OCI-LY3 (cell line): ENCODE measurements around the gene KATNIP.

ENCODE experiments used
- H2AFZ ChIP-seq: fragments of 200-600, 300-600 bp; shearing (Covaris generic); 2 replicates; pipeline ENCODE4 v1.6.0; 2014; ENCODE audit warnings: antibody characterized with exemption, low read depth, low read length
- H3K27ac ChIP-seq: fragments of 200-600, 300-600 bp; sonication (generic); 2 replicates; pipeline ENCODE4 v1.5.1; 2014; ENCODE audit warnings: mild to moderate bottlenecking, low read length, moderate library complexity, mixed read lengths
- H3K27me3 ChIP-seq: fragments of 200-600, 300-600 bp; sonication (generic); 2 replicates; pipeline ENCODE4 v1.6.1; 2014; ENCODE audit warnings: low read depth, low read length, mixed read lengths
- H3K36me3 ChIP-seq: fragments of 200-600, 300-600 bp; sonication (generic); replicated peaks from 2 replicates; pipeline ENCODE3; 2014; ENCODE audit warnings: low read depth, low read length, mixed read lengths
- H3K4me1 ChIP-seq: fragments of 300-600, 200-600 bp; sonication (generic); 2 replicates; pipeline ENCODE4 v1.6.1; 2014; ENCODE audit warnings: low read length, mixed read lengths
- H3K4me2 ChIP-seq: fragments of 200-600, 300-600 bp; sonication (generic); 2 replicates; pipeline ENCODE4 v1.6.1; 2014; ENCODE audit warnings: low read length, mixed read lengths
- H3K4me3 ChIP-seq: fragments of 300-600, 200-600 bp; sonication (generic); 2 replicates; pipeline ENCODE4 v1.5.1; 2014; ENCODE audit warnings: antibody characterized with exemption, mild to moderate bottlenecking, low read length, moderate library complexity
- H3K79me2 ChIP-seq: fragments of 300-600, 200-600 bp; shearing (Covaris generic); 2 replicates; pipeline ENCODE4 v1.6.1; 2014; ENCODE audit warnings: mild to moderate bottlenecking, low read length, mixed read lengths
- H3K9ac ChIP-seq: fragments of 300-600, 200-600 bp; shearing (Covaris generic); 2 replicates; pipeline ENCODE4 v1.6.0; 2014; ENCODE audit warnings: mild to moderate bottlenecking, low read length, moderate library complexity
- H3K9me3 ChIP-seq: fragments of 200-600, 300-600 bp; shearing (Covaris generic); 2 replicates; pipeline ENCODE4 v1.6.1; 2014; ENCODE audit warnings: low read length, mixed read lengths; ENCODE audit not compliant: insufficient read depth
- H4K20me1 ChIP-seq: fragments of 200-600, 300-600 bp; sonication (generic); 2 replicates; pipeline ENCODE4 v1.6.1; 2016; ENCODE audit warnings: low read length, mixed read lengths; ENCODE audit not compliant: insufficient read depth
- CTCF ChIP-seq: fragments of 200-600, 300-600 bp; sonication (generic); IDR thresholded peaks from 2 replicates; pipeline ENCODE4 v1.5.1; 2014; ENCODE audit warnings: antibody characterized with exemption, low read length, low read depth
- EZH2phosphoT487 ChIP-seq: fragments of 200-600 bp; shearing (Covaris generic); IDR thresholded peaks from 2 replicates; pipeline ENCODE4 v1.6.1; 2018; ENCODE audit warnings: antibody characterized with exemption, mixed run types, low read depth

KATNIP gene

GRCh38 chr16:27572711-27573110 is 22.8 kb downstream of the KATNIP start:
- no peaks in the 10 kb centered on the region for H4K20me1 ChIP-seq
- H3K4me2 ChIP-seq, result no peak overlapping the region
- peaks cover 5% of the 10 kb centered on the region; the same call in 1 of the 2 replicates for H3K4me1 ChIP-seq
- no peak overlapping the region for H2AFZ ChIP-seq
- TF ChIP-seq CTCF, result no peak
- no peak for TF ChIP-seq EZH2phosphoT487
- H3K27ac ChIP-seq, result no peak overlapping the region
- no peaks in the 10 kb centered on the region for H3K9me3 ChIP-seq
- H3K27me3 ChIP-seq, result no peaks in the 10 kb centered on the region
- H3K79me2 ChIP-seq, result no peaks in the 10 kb centered on the region
- H3K36me3 ChIP-seq, result no peaks in the 10 kb centered on the region
- no peak overlapping the region for H3K4me3 ChIP-seq
- no peak overlapping the region for H3K9ac ChIP-seq

- no peaks in the 10 kb centered on the region for H3K27me3 ChIP-seq
- H3K4me2 ChIP-seq, result no peak overlapping the region
- no peaks in the 10 kb centered on the region for H4K20me1 ChIP-seq
- no peak for TF ChIP-seq EZH2phosphoT487
- TF ChIP-seq CTCF, result no peak
- H2AFZ ChIP-seq, result no peak overlapping the region
- no peaks in the 10 kb centered on the region for H3K9me3 ChIP-seq
- no peaks in the 10 kb centered on the region for H3K79me2 ChIP-seq
- no peak overlapping the region for H3K27ac ChIP-seq
- no peak overlapping the region for H3K4me3 ChIP-seq
- H3K9ac ChIP-seq, result no peak overlapping the region
- H3K4me1 ChIP-seq, result peaks cover 9% of the 10 kb centered on the region
- H3K36me3 ChIP-seq, result no peaks in the 10 kb centered on the region
Observed at GRCh38 chr16:27576729-27577128, 26.8 kb downstream of the KATNIP start.

- no peak overlapping the region for H3K4me2 ChIP-seq
- no peaks in the 10 kb centered on the region for H3K79me2 ChIP-seq
- no peak overlapping the region for H3K27ac ChIP-seq
- no peak overlapping the region for H2AFZ ChIP-seq
- no peak overlapping the region for H3K9ac ChIP-seq
- TF ChIP-seq CTCF (no peak), EZH2phosphoT487 (no peak)
- H4K20me1 ChIP-seq, result no peaks in the 10 kb centered on the region
- H3K9me3 ChIP-seq, result no peaks in the 10 kb centered on the region
- no peaks in the 10 kb centered on the region for H3K27me3 ChIP-seq
- no peaks in the 10 kb centered on the region for H3K36me3 ChIP-seq
- H3K4me1 ChIP-seq, result peaks cover 9% of the 10 kb centered on the region
- H3K4me3 ChIP-seq, result no peak overlapping the region
Observed at GRCh38 chr16:27579087-27579980, 29.4 kb downstream of the KATNIP start.

GRCh38 chr16:27582883-27583282 is 32.9 kb downstream of the KATNIP start:
- Histone ChIP-seq H3K4me3 (no peak overlapping the region), H3K27me3 (no peaks in the 10 kb centered on the region), H3K4me2 (no peak overlapping the region), H2AFZ (no peak overlapping the region), H4K20me1 (no peaks in the 10 kb centered on the region), H3K79me2 (no peaks in the 10 kb centered on the region), H3K36me3 (no peaks in the 10 kb centered on the region), H3K4me1 (peaks cover 9% of the 10 kb centered on the region), H3K9me3 (no peaks in the 10 kb centered on the region), H3K9ac (no peak overlapping the region), H3K27ac (no peak overlapping the region)
- no peak for TF ChIP-seq EZH2phosphoT487
- no peak for TF ChIP-seq CTCF
